Neuronal stem cell (in vitro differentiated cells): ENCODE measurements around the gene HSD17B7.

ENCODE experiments used
- DNase-seq: peaks from one replicate; pipeline ENCODE4 v3.0.0-alpha.2; 2013; ENCODE audit warnings: low spot score
- H2AFZ ChIP-seq: one replicate; pipeline ENCODE4 v1.6.1; 2013; ENCODE audit warnings: mild to moderate bottlenecking, low read length, inconsistent platforms
- H2AK5ac ChIP-seq: 2 replicates; pipeline ENCODE4 v1.6.1; 2013; ENCODE audit warnings: low read depth, mild to moderate bottlenecking, inconsistent platforms, low read length, moderate library complexity, mixed read lengths
- H2BK120ac ChIP-seq: 2 replicates; pipeline ENCODE4 v1.6.1; 2013; ENCODE audit warnings: low read depth, mild to moderate bottlenecking, inconsistent platforms, low read length, moderate library complexity, mixed read lengths
- H2BK12ac ChIP-seq: one replicate; pipeline ENCODE4 v1.6.1; 2013; ENCODE audit warnings: low read length, inconsistent platforms
- H2BK15ac ChIP-seq: 2 replicates; pipeline ENCODE4 v1.6.1; 2013; ENCODE audit warnings: mild to moderate bottlenecking, low read length, inconsistent platforms, mixed read lengths
- H2BK5ac ChIP-seq: one replicate; pipeline ENCODE4 v1.6.1; 2013; ENCODE audit warnings: inconsistent platforms, mild to moderate bottlenecking, low read length, moderate library complexity
- H3K14ac ChIP-seq: one replicate; pipeline ENCODE4 v1.6.1; 2013; ENCODE audit warnings: low read length, inconsistent platforms
- H3K18ac ChIP-seq: 2 replicates; pipeline ENCODE4 v1.6.1; 2013; ENCODE audit warnings: low read length, inconsistent platforms
- H3K23ac ChIP-seq: 2 replicates; pipeline ENCODE4 v1.6.1; 2013; ENCODE audit warnings: low read depth, mild to moderate bottlenecking, mixed read lengths, low read length, inconsistent platforms; ENCODE audit not compliant: poor library complexity
- H3K27ac ChIP-seq: replicated peaks from 3 replicates; pipeline ENCODE4 v1.5.1; 2013; ENCODE audit warnings: low read length, inconsistent platforms
- H3K27me3 ChIP-seq, 3 experiments: 2 replicates each; pipeline ENCODE4 v1.6.1; 2013; ENCODE audit warnings: low read length in 3 of 3, mild to moderate bottlenecking in 2 of 3, inconsistent platforms in 1 of 3, low read depth in 1 of 3, mixed read lengths in 1 of 3, moderate library complexity in 1 of 3; ENCODE audit not compliant: control insufficient read depth in 3 of 3, insufficient read depth in 3 of 3
- H3K36me3 ChIP-seq, 2 donors: replicated peaks in 1 of 2; 2 replicates each; pipeline ENCODE4 v1.6.1; 2013; ENCODE audit warnings: low read length in 2 of 2; ENCODE audit not compliant: control insufficient read depth in 2 of 2, insufficient read depth in 2 of 2
- H3K4ac ChIP-seq: 2 replicates; pipeline ENCODE4 v1.6.1; 2013; ENCODE audit warnings: inconsistent platforms, mild to moderate bottlenecking, low read length, moderate library complexity
- H3K4me1 ChIP-seq, 2 donors: 1 replicate in 1 of 2; 2 replicates in 1 of 2; pipeline ENCODE4 v1.6.1; 2013; ENCODE audit warnings: low read length in 2 of 2, low read depth in 1 of 2; ENCODE audit not compliant: control insufficient read depth in 2 of 2, insufficient read depth in 1 of 2
- H3K4me2 ChIP-seq: one replicate; pipeline ENCODE4 v1.6.1; 2013; ENCODE audit warnings: mild to moderate bottlenecking, low read length, inconsistent platforms; ENCODE audit not compliant: insufficient read depth, poor library complexity, severe bottlenecking
- H3K4me3 ChIP-seq, 2 donors: 2 replicates each; pipeline ENCODE4 v1.5.1; 2013; ENCODE audit warnings: low read length in 2 of 2, mild to moderate bottlenecking in 2 of 2, inconsistent platforms in 1 of 2, moderate library complexity in 1 of 2
- H3K79me1 ChIP-seq: one replicate; pipeline ENCODE4 v1.6.1; 2013; ENCODE audit warnings: low read depth, mild to moderate bottlenecking, inconsistent platforms, low read length, moderate library complexity
- H3K9ac ChIP-seq: one replicate; pipeline ENCODE4 v1.6.1; 2013; ENCODE audit warnings: mild to moderate bottlenecking, low read depth, low read length, inconsistent platforms; ENCODE audit not compliant: poor library complexity
- H3K9me3 ChIP-seq, 2 donors: replicated peaks in 1 of 2; 2 replicates each; pipeline versions ENCODE3 to v1.6.1; 2013; ENCODE audit warnings: low read length in 2 of 2, mild to moderate bottlenecking in 2 of 2, inconsistent platforms in 1 of 2, low read depth in 1 of 2, mixed read lengths in 1 of 2, moderate library complexity in 1 of 2; ENCODE audit not compliant: control insufficient read depth in 2 of 2, insufficient read depth in 1 of 2
- H4K8ac ChIP-seq: one replicate; pipeline ENCODE4 v1.6.1; 2013; ENCODE audit warnings: low read depth, mild to moderate bottlenecking, inconsistent platforms, low read length, moderate library complexity
- H4K91ac ChIP-seq: one replicate; pipeline ENCODE4 v1.6.1; 2013; ENCODE audit warnings: low read length, low read depth, mild to moderate bottlenecking, inconsistent platforms; ENCODE audit not compliant: poor library complexity
- WGBS, 2 donors: extraction: QIAGEN DNeasy Blood & Tissue Kit; methylation state at CpG; one replicate each; pipeline ENCODE4 v1.1.7; 2013; ENCODE audit warnings: missing lambda C conversion rate in 2 of 2, mixed read lengths in 1 of 2; ENCODE audit not compliant: insufficient read length in 2 of 2, insufficient replicate concordance in 1 of 2; ENCODE audit errors: extremely low coverage in 2 of 2; 5-methylcytosine and 5-hydroxymethylcytosine counted together

HSD17B7 gene

GRCh38 chr1:162844153-162844552 is 53.7 kb downstream of the HSD17B7 start:
- H4K91ac ChIP-seq, result no peak overlapping the region
- no peak overlapping the region for H2AFZ ChIP-seq
- no peaks in the 10 kb centered on the region for H3K9me3 ChIP-seq
- H3K18ac ChIP-seq, result no peak overlapping the region
- no peak overlapping the region for H4K8ac ChIP-seq
- no peak for DNase-seq
- no peak overlapping the region for H2BK120ac ChIP-seq
- H3K14ac ChIP-seq, result no peak overlapping the region
- no peak overlapping the region for H2BK15ac ChIP-seq
- H2AK5ac ChIP-seq, result no peak overlapping the region
- H3K79me1 ChIP-seq, result no peaks in the 10 kb centered on the region
- no peak overlapping the region for H3K23ac ChIP-seq
- no peak overlapping the region for H3K4ac ChIP-seq
- no peak overlapping the region for H3K27ac ChIP-seq
- no peaks in the 10 kb centered on the region for H3K36me3 ChIP-seq
- no peak overlapping the region for H2BK5ac ChIP-seq
- H3K27me3 ChIP-seq, result peaks cover 0 to 8% (median 1%) of the 10 kb centered on the region in 3 experiments
- no peaks in the 10 kb centered on the region for H3K4me1 ChIP-seq
- H2BK12ac ChIP-seq, result no peak overlapping the region
- no CpG with 5 or more reads among the region's 1 CpG for WGBS, 2 donors
- no peak overlapping the region for H3K9ac ChIP-seq
- no peak overlapping the region for H3K4me2 ChIP-seq
- H3K4me3 ChIP-seq, result no peak overlapping the region

- Histone ChIP-seq H3K18ac (no peak overlapping the region), H2BK15ac (no peak overlapping the region), H3K36me3 (no peaks in the 10 kb centered on the region), H3K4ac (no peak overlapping the region), H3K14ac (no peak overlapping the region), H3K27me3 (peaks cover 0 to 8% (median 1%) of the 10 kb centered on the region in 3 experiments), H3K9ac (no peak overlapping the region), H3K4me3 (no peak overlapping the region), H3K4me1 (no peaks in the 10 kb centered on the region), H2AK5ac (no peak overlapping the region), H3K4me2 (no peak overlapping the region), H3K23ac (no peak overlapping the region), H4K8ac (no peak overlapping the region), H2BK120ac (no peak overlapping the region), H2BK5ac (no peak overlapping the region), H3K79me1 (no peaks in the 10 kb centered on the region), H4K91ac (no peak overlapping the region), H3K27ac (no peak overlapping the region), H2BK12ac (no peak overlapping the region), H2AFZ (no peak overlapping the region), H3K9me3 (no peaks in the 10 kb centered on the region)
- DNase-seq, result no peak
- no CpG with 5 or more reads among the region's 16 CpGs for WGBS, 2 donors
These were observed 56.0 kb downstream of the HSD17B7 start for GRCh38 chr1:162846256-162847212.

GRCh38 chr1:162847839-162848453 is 57.4 kb downstream of the HSD17B7 start:
- H3K36me3 ChIP-seq, result no peaks in the 10 kb centered on the region
- H2BK5ac ChIP-seq, result no peak overlapping the region
- H3K4me2 ChIP-seq, result no peak overlapping the region
- H2AK5ac ChIP-seq, result no peak overlapping the region
- peaks cover 0 to 8% (median 1%) of the 10 kb centered on the region in 3 experiments for H3K27me3 ChIP-seq
- no peak overlapping the region for H4K91ac ChIP-seq
- H3K9ac ChIP-seq, result no peak overlapping the region
- DNase-seq, result peak; percentile 67
- H3K14ac ChIP-seq, result no peak overlapping the region
- WGBS, 2 donors, result no CpG with 5 or more reads among the region's 3 CpGs
- no peak overlapping the region for H3K18ac ChIP-seq
- H4K8ac ChIP-seq, result no peak overlapping the region
- H2AFZ ChIP-seq, result no peak overlapping the region
- H3K4me1 ChIP-seq, result no peaks in the 10 kb centered on the region
- H3K27ac ChIP-seq, result no peak overlapping the region
- no peaks in the 10 kb centered on the region for H3K79me1 ChIP-seq
- no peak overlapping the region for H2BK120ac ChIP-seq
- H3K4me3 ChIP-seq, result no peak overlapping the region
- H2BK15ac ChIP-seq, result no peak overlapping the region
- no peak overlapping the region for H2BK12ac ChIP-seq
- H3K9me3 ChIP-seq, result no peaks in the 10 kb centered on the region
- H3K23ac ChIP-seq, result no peak overlapping the region
- no peak overlapping the region for H3K4ac ChIP-seq

GRCh38 chr1:162849711-162850110 is 59.2 kb downstream of the HSD17B7 start:
- H3K36me3 ChIP-seq, result no peaks in the 10 kb centered on the region
- no peak overlapping the region for H3K14ac ChIP-seq
- H3K4ac ChIP-seq, result no peak overlapping the region
- H2BK12ac ChIP-seq, result no peak overlapping the region
- no peak overlapping the region for H2AFZ ChIP-seq
- no peak overlapping the region for H2BK5ac ChIP-seq
- H3K9ac ChIP-seq, result no peak overlapping the region
- WGBS, 2 donors, result no CpG with 5 or more reads among the region's 2 CpGs
- no peaks in the 10 kb centered on the region for H3K4me1 ChIP-seq
- H3K27ac ChIP-seq, result no peak overlapping the region
- peaks cover 0 to 8% (median 1%) of the 10 kb centered on the region in 3 experiments for H3K27me3 ChIP-seq
- no peak overlapping the region for H3K4me2 ChIP-seq
- no peak overlapping the region for H2BK120ac ChIP-seq
- H3K18ac ChIP-seq, result no peak overlapping the region
- no peaks in the 10 kb centered on the region for H3K9me3 ChIP-seq
- H2AK5ac ChIP-seq, result no peak overlapping the region
- H3K23ac ChIP-seq, result no peak overlapping the region
- H2BK15ac ChIP-seq, result no peak overlapping the region
- H3K4me3 ChIP-seq, result no peak overlapping the region
- DNase-seq, result no peak
- H4K8ac ChIP-seq, result no peak overlapping the region
- no peak overlapping the region for H4K91ac ChIP-seq
- H3K79me1 ChIP-seq, result no peaks in the 10 kb centered on the region
